Measurements from ENCODE around the gene SET.

SET gene

GRCh38 chr9:128720841-128721486 lies 31.9 kb downstream of the SET start:
- TF ChIP-seq CTCF (IDR thresholded peaks at IDR 0.05; ENCODE audit: low read length, missing control alignments), result no peak
- H3K4me3 ChIP-seq (replicated peaks; ENCODE audit: low read depth, low read length), result no peak overlapping the region

GRCh38 chr9:128721487-128722010 lies 32.5 kb downstream of the SET start:
- no peak for DNase-seq (ENCODE audit: low read depth)
- TF ChIP-seq CTCF (IDR thresholded peaks at IDR 0.05; ENCODE audit: low read length, missing control alignments), result no peak
- no peak overlapping the region for H3K4me3 ChIP-seq (replicated peaks; ENCODE audit: low read depth, low read length)

More at GRCh38 chr9:128720841-128721486, 31.9 kb downstream of the SET start:
- DNase-seq (ENCODE audit: low read depth), result no peak

GRCh38 chr9:128722380-128723351 lies 33.6 kb downstream of the SET start:
- H3K4me3 ChIP-seq (replicated peaks; ENCODE audit: low read depth, low read length), result no peak overlapping the region
- no peak for DNase-seq (ENCODE audit: low read depth)
- no peak for TF ChIP-seq CTCF (IDR thresholded peaks at IDR 0.05; ENCODE audit: low read length, missing control alignments)

- no peak for DNase-seq (ENCODE audit: low read depth)
- H3K4me3 ChIP-seq (replicated peaks; ENCODE audit: low read depth, low read length), result peak overlapping the region; percentile 72
- no peak for TF ChIP-seq CTCF (IDR thresholded peaks at IDR 0.05; ENCODE audit: low read length, missing control alignments)
Measured at GRCh38 chr9:128723352-128723865, 34.4 kb downstream of the SET start.

- H3K4me3 ChIP-seq (replicated peaks; ENCODE audit: low read depth, low read length), result peak within 1 kb of the TSS; percentile 72
- DNase-seq (ENCODE audit: low read depth), result peak; percentile 93
- no peak for TF ChIP-seq CTCF (IDR thresholded peaks at IDR 0.05; ENCODE audit: low read length, missing control alignments)
Measured at GRCh38 chr9:128723866-128724743, 35.1 kb downstream of the SET start, which contains the start of gene ZDHHC12. Gene ZDHHC12, minus strand, starts transcription at chr9:128724127. Its CDS starts 34 bp downstream, at chr9:128724093.

- TF ChIP-seq CTCF (IDR thresholded peaks at IDR 0.05; ENCODE audit: low read length, missing control alignments), result no peak
- DNase-seq (ENCODE audit: low read depth), result peak; percentile 89
- peak overlapping the region; percentile 72 for H3K4me3 ChIP-seq (replicated peaks; ENCODE audit: low read depth, low read length)
Measured at GRCh38 chr9:128724744-128725211, 35.8 kb downstream of the SET start.

Data from fibroblast of pulmonary artery (primary cell).